Measurements from ENCODE around the gene OXLD1.

The OXLD1 gene

DNA sequence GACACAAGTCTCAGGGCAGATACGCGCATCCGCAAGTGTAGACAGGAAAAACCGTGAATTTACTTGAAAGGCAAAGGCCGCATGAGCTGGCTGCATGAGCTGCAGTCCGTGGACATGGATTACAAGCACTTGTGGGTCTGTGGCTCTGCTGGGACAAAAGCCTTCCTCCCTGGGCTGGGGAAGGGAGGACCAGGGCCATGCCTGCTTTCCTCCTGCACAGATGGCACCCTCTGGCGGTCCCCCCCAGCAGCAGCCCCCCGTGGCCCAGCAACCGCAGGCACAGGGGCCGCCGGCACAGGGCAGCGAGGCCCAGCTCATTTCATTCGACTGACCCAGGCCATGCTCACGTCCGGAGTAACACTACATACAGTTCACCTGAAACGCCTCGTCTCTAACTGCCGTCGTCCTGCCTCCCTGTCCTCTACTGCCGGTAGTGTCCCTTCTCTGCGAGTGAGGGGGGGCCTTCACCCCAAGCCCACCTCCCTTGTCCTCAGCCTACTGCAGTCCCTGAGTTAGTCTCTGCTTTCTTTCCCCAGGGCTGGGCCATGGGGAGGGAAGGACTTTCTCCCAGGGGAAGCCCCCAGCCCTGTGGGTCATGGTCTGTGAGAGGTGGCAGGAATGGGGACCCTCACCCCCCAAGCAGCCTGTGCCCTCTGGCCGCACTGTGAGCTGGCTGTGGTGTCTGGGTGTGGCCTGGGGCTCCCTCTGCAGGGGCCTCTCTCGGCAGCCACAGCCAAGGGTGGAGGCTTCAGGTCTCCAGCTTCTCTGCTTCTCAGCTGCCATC lies 35.1 kb upstream of the OXLD1 start:
- DNase-seq = peak; percentile 57

DNA sequence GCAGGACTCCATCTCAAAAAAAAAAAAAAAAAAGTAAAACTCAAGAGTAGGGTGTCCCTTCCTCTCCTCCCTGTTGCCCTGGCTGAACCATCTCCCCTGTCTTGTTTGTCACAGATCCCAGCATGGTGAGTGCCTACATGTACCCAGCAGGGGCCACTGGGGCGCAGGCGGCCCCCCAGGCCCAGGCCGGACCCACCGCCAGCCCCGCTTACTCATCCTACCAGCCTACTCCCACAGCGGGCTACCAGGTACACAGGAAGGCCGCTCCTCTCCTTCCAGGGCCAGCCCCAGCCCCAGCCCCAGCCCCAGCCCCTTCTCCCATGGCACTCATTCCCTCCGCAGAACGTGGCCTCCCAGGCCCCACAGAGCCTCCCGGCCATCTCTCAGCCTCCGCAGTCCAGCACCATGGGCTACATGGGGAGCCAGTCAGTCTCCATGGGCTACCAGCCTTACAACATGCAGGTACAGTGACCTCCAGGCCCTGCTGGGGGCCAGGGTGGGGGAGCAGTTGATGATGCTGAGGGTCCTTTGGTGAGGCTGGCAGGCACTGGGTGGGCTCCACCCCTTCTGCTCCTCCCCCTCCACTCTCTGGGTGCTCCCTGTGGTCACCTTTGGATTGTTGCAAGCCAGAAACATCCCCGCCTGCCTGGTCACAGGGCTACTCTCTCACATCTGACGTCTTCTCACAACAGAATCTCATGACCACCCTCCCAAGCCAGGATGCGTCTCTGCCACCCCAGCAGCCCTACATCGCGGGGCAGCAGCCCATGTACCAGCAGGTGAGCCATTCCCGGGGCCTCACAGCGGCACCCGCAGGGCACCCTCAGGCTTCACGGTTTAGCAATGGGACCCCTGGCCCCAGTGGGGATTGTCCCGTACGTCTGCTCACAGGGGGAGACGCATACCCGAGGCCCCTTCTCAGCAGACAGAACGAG lies 34.2 kb upstream of the OXLD1 start:
- DNase-seq = no peak

DNA sequence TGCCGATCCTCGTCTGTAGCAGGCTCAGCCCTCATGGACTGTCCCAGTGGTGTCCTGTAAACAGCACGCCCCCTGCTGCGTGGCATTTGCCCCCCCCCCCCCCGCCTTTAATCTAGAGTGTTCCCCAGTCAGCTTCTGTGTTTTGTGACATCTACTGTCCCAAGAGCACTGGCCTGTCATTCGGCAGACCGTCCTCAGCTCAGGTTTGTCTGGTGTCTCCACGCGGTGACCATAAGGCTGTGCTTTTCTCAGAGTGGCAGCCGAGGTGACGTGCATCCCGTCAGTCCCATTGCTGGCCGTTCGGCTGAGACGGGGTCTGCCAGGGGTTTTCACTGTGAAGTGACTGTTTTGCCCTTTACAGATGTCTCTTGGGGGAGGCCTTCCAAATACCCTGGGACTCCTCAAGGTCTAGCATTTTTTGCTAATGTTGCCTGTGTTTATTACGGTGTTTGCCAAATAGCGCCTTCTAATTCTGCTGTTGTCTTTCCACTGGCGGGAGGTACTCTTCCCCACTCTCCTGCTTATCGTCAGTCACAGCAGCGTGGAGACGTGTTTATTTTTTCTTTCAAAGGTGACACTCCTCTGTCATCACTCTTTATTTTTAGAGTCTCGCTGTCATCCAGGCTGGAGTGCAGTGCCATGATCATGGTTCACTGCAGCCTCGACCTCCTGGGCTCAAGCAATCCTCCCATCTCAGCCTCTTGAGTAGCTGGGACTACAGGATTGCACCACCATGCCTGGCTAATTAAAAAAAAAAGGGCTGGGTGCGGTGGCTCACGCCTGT lies 31.0 kb upstream of the OXLD1 start:
- DNase-seq = no peak

DNA sequence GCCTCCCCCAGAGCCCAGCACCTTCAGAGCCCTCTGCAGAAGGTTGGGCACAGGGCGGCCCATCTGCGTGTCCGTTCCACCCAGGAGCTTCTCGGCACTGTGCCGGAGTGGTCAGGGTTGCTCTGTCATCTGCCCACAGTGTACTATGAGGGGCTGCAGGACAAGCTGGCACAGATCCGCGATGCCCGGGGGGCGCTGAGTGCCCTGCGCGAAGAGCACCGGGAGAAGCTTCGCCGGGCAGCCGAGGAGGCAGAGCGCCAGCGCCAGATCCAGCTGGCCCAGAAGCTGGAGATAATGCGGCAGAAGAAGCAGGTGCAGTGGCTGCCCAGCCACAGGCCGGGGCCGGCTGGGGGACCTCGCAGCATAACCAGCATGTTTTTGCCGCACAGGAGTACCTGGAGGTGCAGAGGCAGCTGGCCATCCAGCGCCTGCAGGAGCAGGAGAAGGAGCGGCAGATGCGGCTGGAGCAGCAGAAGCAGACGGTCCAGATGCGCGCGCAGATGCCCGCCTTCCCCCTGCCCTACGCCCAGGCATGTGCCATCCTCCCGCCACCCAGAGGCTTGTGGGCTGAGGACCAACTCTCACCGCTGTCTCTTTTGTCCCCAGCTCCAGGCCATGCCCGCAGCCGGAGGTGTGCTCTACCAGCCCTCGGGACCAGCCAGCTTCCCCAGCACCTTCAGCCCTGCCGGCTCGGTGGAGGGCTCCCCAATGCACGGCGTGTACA lies 30.0 kb upstream of the OXLD1 start:
- DNase-seq = no peak

GRCh38 chr17:81695801-81696200 lies 29.4 kb upstream of the OXLD1 start:
- no peak for DNase-seq

- DNase-seq = no peak
Observed at GRCh38 chr17:81695211-81695610, 28.8 kb upstream of the OXLD1 start.

DNA sequence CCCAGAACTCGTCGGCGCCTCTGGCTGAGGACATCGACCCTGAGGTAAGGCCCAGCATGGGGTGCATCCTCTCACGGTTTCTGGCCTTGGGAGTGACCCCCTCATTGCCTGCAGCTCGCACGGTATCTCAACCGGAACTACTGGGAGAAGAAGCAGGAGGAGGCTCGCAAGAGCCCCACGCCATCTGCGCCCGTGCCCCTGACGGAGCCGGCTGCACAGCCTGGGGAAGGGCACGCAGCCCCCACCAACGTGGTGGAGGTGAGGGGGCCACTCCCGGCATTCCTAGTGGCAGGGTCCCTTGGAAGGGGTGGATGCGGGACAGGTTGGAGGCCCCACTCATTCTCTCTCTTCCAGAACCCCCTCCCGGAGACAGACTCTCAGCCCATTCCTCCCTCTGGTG lies 28.4 kb upstream of the OXLD1 start:
- no peak for DNase-seq

- DNase-seq = no peak
Observed at GRCh38 chr17:81693509-81694210, 27.3 kb upstream of the OXLD1 start.

DNA sequence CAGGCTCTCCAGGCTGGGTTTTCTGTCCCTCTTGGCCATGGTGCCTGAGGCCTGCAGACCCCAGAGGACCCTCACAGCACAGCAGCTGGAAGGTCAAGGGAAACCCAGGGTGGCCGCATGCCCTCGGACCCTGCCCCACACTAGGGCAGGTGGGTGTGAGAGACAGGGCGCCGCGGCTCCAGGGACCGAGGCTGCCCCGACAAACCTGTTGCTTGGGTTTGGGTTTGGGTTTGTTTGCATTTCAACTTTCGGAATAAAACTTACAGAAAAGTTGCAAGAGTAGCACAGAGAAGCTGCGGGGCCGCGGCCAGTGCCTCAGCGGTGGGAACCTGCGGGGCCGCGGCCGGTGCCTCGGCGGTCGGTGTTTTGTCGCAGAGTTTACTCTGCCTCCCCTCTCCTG lies 25.2 kb upstream of the OXLD1 start:
- DNase-seq = no peak

- no peak for DNase-seq
Observed at GRCh38 chr17:81691196-81691595, 24.8 kb upstream of the OXLD1 start.

- DNase-seq = no peak
Observed at GRCh38 chr17:81690549-81690948, 24.1 kb upstream of the OXLD1 start.

DNA sequence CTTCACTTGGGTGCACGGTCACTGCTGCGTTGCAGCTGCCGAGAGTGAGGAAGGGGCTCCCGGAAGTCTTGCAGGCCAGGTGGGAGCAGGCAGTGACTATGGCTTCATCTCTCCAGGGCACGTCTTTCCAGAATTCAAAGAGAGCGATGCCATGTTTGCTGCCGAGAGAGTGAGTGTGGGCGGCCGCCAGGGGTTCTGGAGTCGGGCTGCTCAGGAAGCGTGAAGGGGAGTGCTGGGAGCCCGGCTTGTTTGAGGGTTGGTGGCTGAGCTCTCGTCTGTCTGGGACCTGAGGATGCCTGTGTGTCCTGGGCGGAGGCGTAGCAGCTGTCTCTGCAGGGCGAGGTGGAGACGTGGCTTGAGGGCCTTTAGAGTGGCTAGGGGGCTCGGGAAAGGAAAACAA lies 23.7 kb upstream of the OXLD1 start:
- DNase-seq = no peak

- DNase-seq = no peak
Observed at GRCh38 chr17:81688616-81689015, 22.2 kb upstream of the OXLD1 start.

DNA sequence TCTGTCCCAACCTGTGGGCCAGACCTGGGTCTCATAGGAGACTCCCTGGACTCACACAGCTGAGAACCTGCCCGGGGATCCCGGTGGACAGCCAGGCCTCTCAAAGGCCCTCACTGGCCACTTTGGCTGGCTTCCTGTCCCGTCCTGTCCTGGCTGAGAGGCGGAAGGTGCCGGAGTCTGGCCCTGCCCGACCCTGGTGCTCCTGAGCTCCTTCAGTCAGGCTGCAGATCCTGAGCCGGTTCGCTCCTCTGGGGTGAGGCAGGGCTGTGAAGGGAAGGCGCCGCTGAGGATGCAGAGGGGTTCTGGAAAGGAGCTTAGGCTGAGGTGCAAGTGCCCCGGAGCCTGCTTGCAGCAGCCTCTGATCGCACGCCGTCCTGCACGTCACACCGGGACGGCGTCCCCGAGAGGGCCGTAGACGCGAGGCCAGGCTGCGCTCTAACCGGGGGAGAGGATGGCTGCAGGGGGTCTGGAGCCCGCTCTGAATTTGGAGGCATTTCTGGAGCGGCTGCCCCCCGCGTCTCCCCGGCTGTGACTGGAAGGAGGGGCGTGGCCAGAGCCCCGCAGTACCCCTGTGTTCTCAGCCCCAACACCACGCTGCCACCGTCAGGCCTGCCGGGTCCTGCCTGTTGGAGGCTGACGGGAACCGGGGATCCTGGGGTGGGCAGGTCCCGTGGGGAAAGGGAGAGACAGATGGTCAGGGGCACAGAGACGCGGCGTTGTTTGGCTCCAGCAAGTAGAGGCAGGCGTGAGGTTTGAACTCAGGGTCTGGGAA lies 21.6 kb upstream of the OXLD1 start:
- DNase-seq = no peak

DNA sequence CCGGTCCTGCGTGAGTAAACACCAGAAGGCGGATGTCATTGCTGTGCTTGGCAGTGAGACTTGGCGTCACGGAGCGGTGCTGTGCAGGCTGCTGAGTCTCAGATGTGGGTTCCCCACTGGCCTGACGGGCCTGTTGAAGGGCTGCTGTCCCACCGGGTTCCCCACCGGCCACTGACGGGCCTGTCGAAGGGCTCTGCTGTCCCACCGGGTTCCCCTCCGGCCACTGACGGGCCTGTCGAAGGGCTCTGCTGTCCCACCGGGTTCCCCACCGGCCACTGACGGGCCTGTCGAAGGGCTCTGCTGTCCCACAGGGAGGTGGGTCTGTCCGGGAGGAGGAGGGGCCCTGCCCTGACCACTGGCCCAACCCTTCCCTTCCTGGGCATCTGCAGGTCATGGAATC lies 20.2 kb upstream of the OXLD1 start:
- DNase-seq = no peak

DNA sequence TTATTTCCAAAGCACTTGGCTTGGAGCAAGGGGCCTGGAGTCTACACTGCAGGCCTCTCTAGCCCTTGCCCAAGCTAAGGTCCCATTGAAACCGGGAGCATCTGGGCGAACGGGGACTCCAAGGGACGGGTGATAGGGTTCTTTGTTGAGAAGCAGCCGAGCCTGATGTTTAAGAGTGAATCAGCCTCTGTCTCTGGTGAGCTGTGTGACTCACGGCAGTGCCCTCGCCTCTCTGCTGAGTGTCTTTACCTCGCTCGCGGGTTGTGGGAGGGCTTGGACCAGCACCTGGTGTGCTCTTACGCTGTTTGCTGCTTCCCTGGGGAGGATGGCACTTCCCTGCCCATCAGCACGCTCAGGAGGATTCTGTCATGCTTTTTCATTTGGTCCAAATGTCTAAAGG lies 18.7 kb upstream of the OXLD1 start:
- no peak for DNase-seq

- DNase-seq = peak; percentile 37
Observed at GRCh38 chr17:81684442-81684911, 18.1 kb upstream of the OXLD1 start.

DNA sequence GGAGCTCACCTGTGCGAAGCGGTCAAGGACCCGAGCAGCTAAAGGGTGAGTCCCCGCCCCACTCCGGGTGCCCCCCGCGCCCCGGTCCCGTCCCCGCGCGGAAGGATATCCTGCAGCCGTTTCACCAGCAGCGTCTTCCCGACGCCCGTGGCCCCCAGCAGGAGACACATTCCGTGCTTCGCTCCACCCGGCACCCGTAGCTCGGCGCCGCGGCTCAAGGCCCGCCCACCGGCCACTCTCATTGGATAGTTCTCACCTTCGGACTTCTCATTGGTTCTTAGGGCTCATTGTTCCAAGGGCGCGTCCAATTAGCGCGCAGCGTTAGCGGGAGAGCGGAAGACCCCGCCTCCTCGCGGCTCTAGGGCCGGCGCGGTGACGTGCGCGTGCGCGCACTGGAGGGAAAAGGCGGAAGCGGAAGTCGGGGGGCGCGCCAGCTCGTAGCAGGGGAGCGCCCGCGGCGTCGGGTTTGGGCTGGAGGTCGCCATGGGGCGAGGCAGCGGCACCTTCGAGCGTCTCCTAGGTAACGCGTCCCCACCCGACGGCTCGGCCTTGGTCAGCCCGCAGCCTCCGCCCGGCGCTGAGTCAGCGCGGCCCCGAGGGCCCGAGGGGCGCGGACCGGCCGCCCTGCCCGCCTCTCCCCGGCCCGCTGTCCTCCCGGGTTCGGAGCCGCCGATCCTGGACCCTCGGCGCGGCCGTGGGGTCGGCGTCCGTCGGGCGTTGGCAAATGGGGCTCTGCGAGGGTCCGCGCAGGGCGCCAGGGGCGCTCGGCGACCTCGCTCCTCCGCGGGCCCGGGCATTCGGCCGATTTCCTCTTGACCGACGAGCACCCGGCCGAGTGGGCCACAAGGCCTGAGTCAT lies 17.4 kb upstream of the OXLD1 start, which contains the start of the genes ARL16 and HGS:
Gene ARL16 (minus strand): TSS at position 214 of the 858 bp plus-strand sequence. CDS start 44 bp downstream, at position 170.
Gene HGS (plus strand): TSS at position 428 of the 858 bp plus-strand sequence. CDS start 56 bp downstream, at position 484.
- DNase-seq = peak; percentile 99

DNA sequence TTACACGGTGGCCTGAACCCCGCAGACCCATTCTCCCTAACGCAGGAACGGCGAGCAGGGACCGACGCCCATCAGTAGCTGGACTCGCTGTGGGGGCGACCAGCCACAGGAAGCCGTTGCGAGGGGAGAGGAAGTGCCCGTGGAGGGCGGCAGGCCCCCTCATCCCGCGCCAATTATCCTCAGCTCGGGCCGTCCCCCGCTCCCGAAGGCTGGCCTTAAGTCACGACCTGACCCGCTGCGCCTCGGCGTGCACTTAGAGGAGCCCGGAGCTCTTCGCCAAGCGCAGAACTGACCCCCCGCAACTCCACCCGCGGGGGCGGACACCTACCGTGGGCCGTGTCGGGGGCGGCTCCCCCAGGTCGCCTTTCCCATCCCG lies 16.8 kb upstream of the OXLD1 start:
- DNase-seq = peak; percentile 20
